Karpas-422 (cell line): ENCODE data around the gene CIB1. TPM values are rescaled to one million over a fixed set of nuclear protein-coding genes. Genes with fewer than 3 reads are reported as not detected.
A peak's percentile ranks its signal among the peaks of the same experiment; 100 is the strongest.
"Not testable (repeated sequence)": the region's sequence is repeated elsewhere in the genome, so short reads cannot be mapped to it uniquely, and the experiment has no call there.

ENCODE experiments used
- DNase-seq: peaks from one replicate; pipeline ENCODE4 v3.0.0-alpha.2; 2015
- H2AFZ ChIP-seq: fragments of 200-600 bp; sonication (generic); 2 replicates; pipeline ENCODE4 v1.6.1; 2014; ENCODE audit warnings: antibody characterized with exemption, low read length, mixed read lengths
- H3K27ac ChIP-seq: fragments of 200-600 bp; sonication (generic); 2 replicates; pipeline ENCODE4 v1.5.1; 2014; ENCODE audit warnings: mild to moderate bottlenecking, low read length, moderate library complexity
- H3K27me3 ChIP-seq: fragments of 200-600 bp; sonication (generic); 2 replicates; pipeline ENCODE4 v1.6.1; 2014; ENCODE audit warnings: low read length, mixed read lengths
- H3K36me3 ChIP-seq: fragments of 200-600 bp; sonication (generic); 2 replicates; pipeline ENCODE4 v1.6.1; 2014; ENCODE audit warnings: low read length, mixed read lengths; ENCODE audit not compliant: insufficient read depth
- H3K4me1 ChIP-seq: fragments of 200-600 bp; sonication (generic); 2 replicates; pipeline ENCODE4 v1.6.1; 2014; ENCODE audit warnings: mild to moderate bottlenecking, low read length, mixed read lengths
- H3K4me2 ChIP-seq: fragments of 200-600 bp; sonication (generic); 2 replicates; pipeline ENCODE4 v1.6.1; 2014; ENCODE audit warnings: low read length, low read depth, mild to moderate bottlenecking; ENCODE audit not compliant: poor library complexity, severe bottlenecking
- H3K4me3 ChIP-seq: fragments of 200-600 bp; sonication (generic); 2 replicates; pipeline ENCODE4 v1.5.1; 2014; ENCODE audit warnings: mild to moderate bottlenecking, antibody characterized with exemption, low read length, mixed read lengths
- H3K79me2 ChIP-seq: fragments of 200-600 bp; sonication (generic); 2 replicates; pipeline ENCODE4 v1.6.1; 2014; ENCODE audit warnings: mild to moderate bottlenecking, low read length, mixed read lengths
- H3K9ac ChIP-seq: fragments of 200-600 bp; sonication (generic); 2 replicates; pipeline ENCODE4 v1.6.0; 2014; ENCODE audit warnings: low read length
- H3K9me2 ChIP-seq: fragments of 200-600 bp; sonication (generic), shearing (Covaris generic); replicated peaks from 2 replicates; pipeline ENCODE4 v1.6.0; 2014; ENCODE audit warnings: mild to moderate bottlenecking, low read length, moderate library complexity; ENCODE audit not compliant: insufficient read depth
- H3K9me3 ChIP-seq: fragments of 300-700, 200-600 bp; sonication (generic); 2 replicates; pipeline ENCODE4 v1.6.1; 2014; ENCODE audit warnings: low read length, mixed read lengths
- H4K20me1 ChIP-seq: fragments of 200-600 bp; sonication (generic); 2 replicates; pipeline ENCODE4 v1.6.1; 2014; ENCODE audit warnings: mild to moderate bottlenecking, antibody characterized with exemption, low read length, low read depth; ENCODE audit not compliant: insufficient read depth
- total RNA-seq: library from RNA; depleted of rRNA; stranded (reverse); fragments of >200 nt; shearing (Covaris generic); gene quantifications from 2 replicates; pipeline ENCODE4 v1.2.3, GENCODE V29; 2014; ENCODE audit warnings: low replicate concordance

CIB1 gene
- total RNA-seq, 1 experiment from 2014 or later: 42.1 TPM

- Histone ChIP-seq H3K9me2 (no peaks in the 10 kb centered on the region), H3K79me2 (peaks cover 49% of the 10 kb centered on the region), H3K27me3 (no peaks in the 10 kb centered on the region), H3K4me2 (peak overlapping the region; percentile 82), H2AFZ (peak overlapping the region; percentile 68), H4K20me1 (peaks cover 27% of the 10 kb centered on the region), H3K4me1 (peaks cover 42% of the 10 kb centered on the region), H3K4me3 (peak overlapping the region; percentile 79), H3K27ac (peak overlapping the region; percentile 76), H3K9me3 (no peaks in the 10 kb centered on the region), H3K36me3 (peaks cover 26% of the 10 kb centered on the region; the same call in 1 of the 2 replicates), H3K9ac (peak overlapping the region; percentile 97)
- DNase-seq: peak; percentile 81
Observed at GRCh38 chr15:90266061-90266431, 32.3 kb upstream of the CIB1 start.

- H3K4me2 ChIP-seq: peak within 1 kb of the TSS; percentile 82
- DNase-seq: peak; percentile 96
Observed at GRCh38 chr15:90265271-90266060, 31.7 kb upstream of the CIB1 start, which contains the start of gene NGRN. Gene NGRN, plus strand, starts transcription at chr15:90265672. Its CDS starts 41 bp downstream, at chr15:90265713.

GRCh38 chr15:90264671-90265070, 30.9 kb upstream of the CIB1 start:
- Histone ChIP-seq H3K9me2 (no peaks in the 10 kb centered on the region), H3K9me3 (no peaks in the 10 kb centered on the region), H2AFZ (no peak overlapping the region; the same call in 1 of the 2 replicates), H3K9ac (peak overlapping the region; percentile 97), H3K79me2 (peaks cover 36% of the 10 kb centered on the region), H3K27ac (peak overlapping the region; percentile 76), H3K36me3 (peaks cover 13% of the 10 kb centered on the region; the same call in 1 of the 2 replicates), H3K27me3 (no peaks in the 10 kb centered on the region), H3K4me1 (peaks cover 42% of the 10 kb centered on the region), H3K4me2 (peak overlapping the region; percentile 82), H3K4me3 (peak overlapping the region; percentile 79), H4K20me1 (peaks cover 17% of the 10 kb centered on the region)
- DNase-seq: peak; percentile 67

More at GRCh38 chr15:90265271-90266060, 31.7 kb upstream of the CIB1 start, which contains the start of gene NGRN:
- no peaks in the 10 kb centered on the region for H3K9me3 ChIP-seq
- H4K20me1 ChIP-seq: peaks cover 25% of the 10 kb centered on the region
- peak within 1 kb of the TSS; percentile 79 for H3K4me3 ChIP-seq
- H3K4me1 ChIP-seq: peaks cover 42% of the 10 kb centered on the region
- peaks cover 44% of the 10 kb centered on the region for H3K79me2 ChIP-seq
- H3K9ac ChIP-seq: peak within 1 kb of the TSS; percentile 97
- H2AFZ ChIP-seq: peak within 1 kb of the TSS; percentile 68
- peak within 1 kb of the TSS; percentile 76 for H3K27ac ChIP-seq
- no peaks in the 10 kb centered on the region for H3K9me2 ChIP-seq
- no peaks in the 10 kb centered on the region for H3K27me3 ChIP-seq
- peaks cover 20% of the 10 kb centered on the region; the same call in 1 of the 2 replicates for H3K36me3 ChIP-seq

- Histone ChIP-seq H3K4me3 (no peak overlapping the region), H3K27ac (no peak overlapping the region), H3K9me2 (no peaks in the 10 kb centered on the region), H3K79me2 (peaks cover 20% of the 10 kb centered on the region), H3K4me1 (peaks cover 32% of the 10 kb centered on the region), H3K27me3 (no peaks in the 10 kb centered on the region), H3K4me2 (no peak overlapping the region), H3K9me3 (no peaks in the 10 kb centered on the region), H3K9ac (no peak overlapping the region), H4K20me1 (peaks cover 8% of the 10 kb centered on the region), H2AFZ (no peak overlapping the region), H3K36me3 (peaks cover 1% of the 10 kb centered on the region; the same call in 1 of the 2 replicates)
- DNase-seq: no peak
Observed at GRCh38 chr15:90262426-90262825, 28.7 kb upstream of the CIB1 start.

GRCh38 chr15:90261811-90262210, 28.1 kb upstream of the CIB1 start:
- no peaks in the 10 kb centered on the region for H3K9me2 ChIP-seq
- H3K27me3 ChIP-seq: no peaks in the 10 kb centered on the region
- no peak overlapping the region for H3K27ac ChIP-seq
- H4K20me1 ChIP-seq: peaks cover 4% of the 10 kb centered on the region; the same call in 1 of the 2 replicates
- H3K9me3 ChIP-seq: no peaks in the 10 kb centered on the region
- peaks cover 13% of the 10 kb centered on the region for H3K79me2 ChIP-seq
- H3K36me3 ChIP-seq: no peaks in the 10 kb centered on the region; the same call in 1 of the 2 replicates
- no peak overlapping the region for H3K9ac ChIP-seq
- no peak for DNase-seq
- H3K4me2 ChIP-seq: no peak overlapping the region
- H2AFZ ChIP-seq: no peak overlapping the region
- no peak overlapping the region for H3K4me3 ChIP-seq
- H3K4me1 ChIP-seq: peaks cover 26% of the 10 kb centered on the region

- H3K36me3 ChIP-seq, H3K9ac ChIP-seq, H2AFZ ChIP-seq, H3K9me3 ChIP-seq, H3K4me3 ChIP-seq, H4K20me1 ChIP-seq, H3K27me3 ChIP-seq, DNase-seq, H3K79me2 ChIP-seq, H3K27ac ChIP-seq, H3K4me2 ChIP-seq, H3K9me2 ChIP-seq: not testable (repeated sequence)
- H3K4me1 ChIP-seq: peaks cover 19% of the 10 kb centered on the region
Observed at GRCh38 chr15:90260731-90261130, 27.0 kb upstream of the CIB1 start.

GRCh38 chr15:90259524-90259923, 25.8 kb upstream of the CIB1 start:
- Histone ChIP-seq H3K27ac (no peak overlapping the region), H4K20me1 (no peaks in the 10 kb centered on the region), H3K9me3 (no peaks in the 10 kb centered on the region), H3K9ac (no peak overlapping the region), H3K36me3 (no peaks in the 10 kb centered on the region), H3K27me3 (no peaks in the 10 kb centered on the region), H3K4me3 (no peak overlapping the region), H2AFZ (no peak overlapping the region), H3K4me2 (no peak overlapping the region), H3K9me2 (no peaks in the 10 kb centered on the region), H3K79me2 (no peaks in the 10 kb centered on the region), H3K4me1 (peaks cover 13% of the 10 kb centered on the region)
- DNase-seq: no peak

GRCh38 chr15:90257776-90258175, 24.0 kb upstream of the CIB1 start:
- H3K9me2 ChIP-seq: no peaks in the 10 kb centered on the region

More at GRCh38 chr15:90257776-90258175, 24.0 kb upstream of the CIB1 start:
- Histone ChIP-seq H3K9me3 (no peaks in the 10 kb centered on the region), H3K79me2 (no peaks in the 10 kb centered on the region), H3K27ac (no peak overlapping the region), H3K4me3 (no peak overlapping the region), H3K9ac (no peak overlapping the region), H3K27me3 (no peaks in the 10 kb centered on the region), H2AFZ (no peak overlapping the region), H3K4me2 (no peak overlapping the region), H3K36me3 (no peaks in the 10 kb centered on the region), H4K20me1 (no peaks in the 10 kb centered on the region), H3K4me1 (no peaks in the 10 kb centered on the region)
- no peak for DNase-seq
